Measurements from ENCODE around the gene ABCF1.

The ABCF1 gene

DNA sequence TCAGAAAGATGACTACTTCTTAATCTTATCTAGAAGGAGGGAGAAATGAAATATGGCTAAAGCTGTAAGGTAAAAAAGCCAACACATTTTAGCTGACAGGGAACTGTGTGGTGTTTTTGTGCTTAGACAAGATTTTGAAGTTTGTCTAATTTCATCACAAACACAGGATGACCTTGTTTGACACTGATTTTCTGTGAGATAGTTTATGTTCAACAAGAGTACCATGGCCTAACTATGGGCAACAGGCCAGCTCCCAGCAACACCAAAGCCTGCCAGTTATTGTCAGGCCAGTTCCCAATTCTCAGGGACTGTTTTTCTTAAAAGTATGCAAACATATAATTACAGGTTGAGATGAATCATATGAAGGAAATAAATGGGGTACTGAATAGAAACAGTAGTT is 5.5 kb upstream of the ABCF1 start:
- Histone ChIP-seq H3K9me3 (ENCODE audit: insufficient read depth, low read length, severe bottlenecking) (no peaks in the 10 kb centered on the region), H3K4me1 (ENCODE audit: insufficient read depth, low read length) (peaks cover 13% of the 10 kb centered on the region), H4K20me1 (ENCODE audit: insufficient read depth, low read length) (peaks cover 12% of the 10 kb centered on the region; the same call in 1 of the 2 replicates), H2AFZ (ENCODE audit: low read depth, low read length) (no peak overlapping the region), H3K27ac (ENCODE audit: low read length) (no peak overlapping the region), H3K79me2 (ENCODE audit: insufficient read depth, low read length) (peaks cover 2% of the 10 kb centered on the region), H3K4me3 (ENCODE audit: low read depth in 1 of 2, low read length in 2 of 2) (no peak overlapping the region), H3K36me3 (ENCODE audit: insufficient read depth, low read length) (peaks cover 26% of the 10 kb centered on the region), H3K4me2 (ENCODE audit: insufficient read depth, low read length) (no peak overlapping the region), H3K27me3 (ENCODE audit: insufficient read depth, low read length, poor library complexity) (no peaks in the 10 kb centered on the region), H3K9ac (ENCODE audit: low read depth, low read length) (no peak overlapping the region)
- no peak for DNase-seq
- TF ChIP-seq EZH2 (IDR thresholded peaks at IDR 0.05; ENCODE audit: borderline replicate concordance, low read depth, low read length, severe bottlenecking) (no peak), CTCF (IDR thresholded peaks at IDR 0.05; ENCODE audit: borderline replicate concordance, extremely low read depth, low read length, poor library complexity, severe bottlenecking) (no peak)
- ATAC-seq (ENCODE audit: insufficient read depth, low read depth), result no peak

DNA sequence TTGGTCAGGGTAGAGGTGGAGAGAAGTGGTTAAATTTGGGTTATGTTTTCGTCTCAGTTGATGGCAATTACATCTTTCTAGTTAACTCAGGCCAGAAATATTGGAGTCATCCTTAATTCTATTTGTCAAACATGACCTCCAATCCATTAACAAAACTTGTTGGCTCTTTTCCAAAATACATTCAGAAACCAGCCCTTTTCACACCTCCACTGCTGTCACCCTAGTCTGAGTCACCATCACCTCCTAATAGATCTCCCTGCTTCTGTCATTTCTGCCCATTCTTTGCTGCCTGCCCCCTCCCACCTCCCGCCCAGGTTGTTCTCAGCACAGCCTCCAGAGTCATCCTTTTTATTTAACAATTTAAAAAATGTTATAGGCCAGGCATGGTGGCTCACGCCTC is 3.0 kb upstream of the ABCF1 start:
- Histone ChIP-seq H3K4me2 (ENCODE audit: insufficient read depth, low read length) (no peak overlapping the region), H2AFZ (ENCODE audit: low read depth, low read length) (no peak overlapping the region), H3K4me1 (ENCODE audit: insufficient read depth, low read length) (peaks cover 31% of the 10 kb centered on the region), H3K4me3 (ENCODE audit: low read depth in 1 of 2, low read length in 2 of 2) (no peak overlapping the region), H3K27ac (ENCODE audit: low read length) (no peak overlapping the region), H3K36me3 (ENCODE audit: insufficient read depth, low read length) (peaks cover 11% of the 10 kb centered on the region), H3K9ac (ENCODE audit: low read depth, low read length) (no peak overlapping the region), H3K9me3 (ENCODE audit: insufficient read depth, low read length, severe bottlenecking) (no peaks in the 10 kb centered on the region), H4K20me1 (ENCODE audit: insufficient read depth, low read length) (peaks cover 21% of the 10 kb centered on the region), H3K79me2 (ENCODE audit: insufficient read depth, low read length) (peaks cover 24% of the 10 kb centered on the region), H3K27me3 (ENCODE audit: insufficient read depth, low read length, poor library complexity) (no peaks in the 10 kb centered on the region)
- ATAC-seq (ENCODE audit: insufficient read depth, low read depth) (no peak), DNase-seq (no peak)
- no peak for TF ChIP-seq EZH2 (IDR thresholded peaks at IDR 0.05; ENCODE audit: borderline replicate concordance, low read depth, low read length, severe bottlenecking)
- no peak for TF ChIP-seq CTCF (IDR thresholded peaks at IDR 0.05; ENCODE audit: borderline replicate concordance, extremely low read depth, low read length, poor library complexity, severe bottlenecking)

- Histone ChIP-seq H3K36me3 (ENCODE audit: insufficient read depth, low read length) (peaks cover 20% of the 10 kb centered on the region), H3K4me2 (ENCODE audit: insufficient read depth, low read length) (peak overlapping the region; percentile 95), H3K27ac (ENCODE audit: low read length) (no peak overlapping the region), H4K20me1 (ENCODE audit: insufficient read depth, low read length) (peaks cover 36% of the 10 kb centered on the region), H2AFZ (ENCODE audit: low read depth, low read length) (peak overlapping the region; percentile 93), H3K9me3 (ENCODE audit: insufficient read depth, low read length, severe bottlenecking) (no peaks in the 10 kb centered on the region), H3K4me3 (ENCODE audit: low read depth in 1 of 2, low read length in 2 of 2) (peak overlapping the region in 1 of 2 experiments; percentile 84; a peak in 3 of 4 replicates), H3K79me2 (ENCODE audit: insufficient read depth, low read length) (peaks cover 44% of the 10 kb centered on the region), H3K4me1 (ENCODE audit: insufficient read depth, low read length) (peaks cover 47% of the 10 kb centered on the region), H3K27me3 (ENCODE audit: insufficient read depth, low read length, poor library complexity) (no peaks in the 10 kb centered on the region), H3K9ac (ENCODE audit: low read depth, low read length) (peak overlapping the region; percentile 81; the same call in 1 of the 2 replicates)
- TF ChIP-seq EZH2 (IDR thresholded peaks at IDR 0.05; ENCODE audit: borderline replicate concordance, low read depth, low read length, severe bottlenecking) (no peak), CTCF (IDR thresholded peaks at IDR 0.05; ENCODE audit: borderline replicate concordance, extremely low read depth, low read length, poor library complexity, severe bottlenecking) (no peak)
- ATAC-seq (ENCODE audit: insufficient read depth, low read depth) (no peak), DNase-seq (no peak)
Observed at GRCh38 chr6:30570263-30570662, 979 bp upstream of the ABCF1 start.

- peak overlapping the region; percentile 81 for H3K9ac ChIP-seq (ENCODE audit: low read depth, low read length)
- H2AFZ ChIP-seq (ENCODE audit: low read depth, low read length), result peak overlapping the region; percentile 93
- H3K9me3 ChIP-seq (ENCODE audit: insufficient read depth, low read length, severe bottlenecking), result no peaks in the 10 kb centered on the region
- H3K36me3 ChIP-seq (ENCODE audit: insufficient read depth, low read length), result peaks cover 25% of the 10 kb centered on the region
- peak overlapping the region; percentile 63 for H3K27ac ChIP-seq (ENCODE audit: low read length)
- TF ChIP-seq EZH2 (IDR thresholded peaks at IDR 0.05; ENCODE audit: borderline replicate concordance, low read depth, low read length, severe bottlenecking) (no peak), CTCF (IDR thresholded peaks at IDR 0.05; ENCODE audit: borderline replicate concordance, extremely low read depth, low read length, poor library complexity, severe bottlenecking) (no peak)
- peaks cover 50% of the 10 kb centered on the region for H3K4me1 ChIP-seq (ENCODE audit: insufficient read depth, low read length)
- ATAC-seq (ENCODE audit: insufficient read depth, low read depth) (peak; percentile 16), DNase-seq (no peak)
- H3K27me3 ChIP-seq (ENCODE audit: insufficient read depth, low read length, poor library complexity), result no peaks in the 10 kb centered on the region
- peaks cover 48% of the 10 kb centered on the region for H3K79me2 ChIP-seq (ENCODE audit: insufficient read depth, low read length)
- H4K20me1 ChIP-seq (ENCODE audit: insufficient read depth, low read length), result peaks cover 40% of the 10 kb centered on the region
- peak overlapping the region; percentile 95 for H3K4me2 ChIP-seq (ENCODE audit: insufficient read depth, low read length)
- H3K4me3 ChIP-seq (ENCODE audit: low read depth in 1 of 2, low read length in 2 of 2), result peak overlapping the region; percentile 45 to 84; a peak in 3 of 4 replicates
Observed at GRCh38 chr6:30570740-30571074, 535 bp upstream of the ABCF1 start.

All from DND-41 (cell line).